SU-DHL-6 (cell line): ENCODE data around the gene CCDC136.

ENCODE experiments used
- H2AFZ ChIP-seq: fragments of 200-600 bp; sonication (generic); 2 replicates; pipeline ENCODE4 v1.6.1; 2014; ENCODE audit warnings: low read depth, mild to moderate bottlenecking, moderate library complexity, mixed read lengths, antibody characterized with exemption, low read length; ENCODE audit not compliant: severe bottlenecking
- H3F3A ChIP-seq: fragments of 200-600 bp; shearing (Covaris generic); 2 replicates; pipeline ENCODE4 v1.6.0; 2016; ENCODE audit warnings: antibody characterized with exemption, mild to moderate bottlenecking; ENCODE audit not compliant: insufficient read depth
- H3K27ac ChIP-seq: fragments of 200-600 bp; sonication (generic); 2 replicates; pipeline ENCODE4 v1.5.1; 2016; ENCODE audit warnings: low read depth, mild to moderate bottlenecking, low read length, moderate library complexity, mixed read lengths
- H3K27me3 ChIP-seq: fragments of 200-600 bp; sonication (generic), shearing (Covaris generic); 2 replicates; pipeline ENCODE4 v1.6.0; 2014; ENCODE audit warnings: mild to moderate bottlenecking, low read length
- H3K36me3 ChIP-seq: fragments of 200-600 bp; sonication (generic); 2 replicates; pipeline ENCODE4 v1.6.1; 2014; ENCODE audit warnings: mild to moderate bottlenecking, low read length, mixed read lengths
- H3K4me2 ChIP-seq: fragments of 300-600, 200-600 bp; shearing (Covaris generic), sonication (generic); 2 replicates; pipeline ENCODE4 v1.6.0; 2014; ENCODE audit warnings: low read length, low read depth, mild to moderate bottlenecking; ENCODE audit not compliant: poor library complexity, severe bottlenecking
- H3K4me3 ChIP-seq: fragments of 200-600 bp; sonication (generic); 2 replicates; pipeline ENCODE4 v1.5.1; 2014; ENCODE audit warnings: antibody characterized with exemption, low read length, mild to moderate bottlenecking, mixed read lengths; ENCODE audit not compliant: insufficient read depth, poor library complexity, severe bottlenecking
- H3K79me2 ChIP-seq: fragments of 200-600 bp; sonication (generic); 2 replicates; pipeline ENCODE4 v1.6.1; 2014; ENCODE audit warnings: mild to moderate bottlenecking, low read length, moderate library complexity; ENCODE audit not compliant: insufficient read depth
- H3K9ac ChIP-seq: fragments of 200-600 bp; sonication (generic); 2 replicates; pipeline ENCODE4 v1.7.0; 2014; ENCODE audit warnings: mild to moderate bottlenecking, low read length
- H3K9me2 ChIP-seq: fragments of 200-600 bp; sonication (generic); replicated peaks from 2 replicates; pipeline ENCODE4 v1.6.1; 2014; ENCODE audit warnings: low read length; ENCODE audit not compliant: insufficient read depth
- H3K9me3 ChIP-seq: fragments of 200-600 bp; sonication (generic); 2 replicates; pipeline ENCODE4 v1.6.1; 2014; ENCODE audit warnings: low read length, mixed read lengths; ENCODE audit not compliant: insufficient read depth
- H4K20me1 ChIP-seq: fragments of 200-600 bp; sonication (generic); 2 replicates; pipeline ENCODE4 v1.6.1; 2014; ENCODE audit warnings: low read depth, mild to moderate bottlenecking, antibody characterized with exemption, low read length, moderate library complexity, mixed read lengths
- EZH2phosphoT487 ChIP-seq: fragments of 200-600 bp; sonication (generic), shearing (Covaris generic); conservative IDR thresholded peaks from 2 replicates; pipeline ENCODE4 v1.6.1; 2018; ENCODE audit warnings: mild to moderate bottlenecking, antibody characterized with exemption, low read length, moderate library complexity, mixed read lengths
- TF ChIP-seq, protein P1 (sequence below): fragments of 200-600 bp; sonication (generic); IDR thresholded peaks from one replicate; pipeline ENCODE4 v1.5.1; 2017; ENCODE audit warnings: antibody characterized with exemption, mild to moderate bottlenecking, low read length, moderate library complexity; ENCODE audit not compliant: insufficient read depth, poor library complexity, severe bottlenecking

Gene CCDC136

GRCh38 chr7:128791121-128791971, at the start of gene CCDC136:
CCDC136 (plus strand) TSS chr7:128791968; CDS start chr7:128792412, 444 bp downstream.
- H3K79me2 ChIP-seq = no peaks in the 10 kb centered on the region
- no peaks in the 10 kb centered on the region for H3K36me3 ChIP-seq
- no peaks in the 10 kb centered on the region for H3K27me3 ChIP-seq
- peak within 1 kb of the TSS; percentile 90 for H2AFZ ChIP-seq
- H3K4me3 ChIP-seq = peak within 1 kb of the TSS; percentile 64
- H3F3A ChIP-seq = no peaks in the 10 kb centered on the region
- peak within 1 kb of the TSS; percentile 69 for H3K4me2 ChIP-seq
- peak within 1 kb of the TSS; percentile 60 for H3K9ac ChIP-seq
- no peak within 1 kb of the TSS for H3K27ac ChIP-seq
- H4K20me1 ChIP-seq = no peaks in the 10 kb centered on the region
- H3K9me2 ChIP-seq = no peaks in the 10 kb centered on the region
- no peaks in the 10 kb centered on the region for H3K9me3 ChIP-seq
- TF ChIP-seq, protein P1, sequence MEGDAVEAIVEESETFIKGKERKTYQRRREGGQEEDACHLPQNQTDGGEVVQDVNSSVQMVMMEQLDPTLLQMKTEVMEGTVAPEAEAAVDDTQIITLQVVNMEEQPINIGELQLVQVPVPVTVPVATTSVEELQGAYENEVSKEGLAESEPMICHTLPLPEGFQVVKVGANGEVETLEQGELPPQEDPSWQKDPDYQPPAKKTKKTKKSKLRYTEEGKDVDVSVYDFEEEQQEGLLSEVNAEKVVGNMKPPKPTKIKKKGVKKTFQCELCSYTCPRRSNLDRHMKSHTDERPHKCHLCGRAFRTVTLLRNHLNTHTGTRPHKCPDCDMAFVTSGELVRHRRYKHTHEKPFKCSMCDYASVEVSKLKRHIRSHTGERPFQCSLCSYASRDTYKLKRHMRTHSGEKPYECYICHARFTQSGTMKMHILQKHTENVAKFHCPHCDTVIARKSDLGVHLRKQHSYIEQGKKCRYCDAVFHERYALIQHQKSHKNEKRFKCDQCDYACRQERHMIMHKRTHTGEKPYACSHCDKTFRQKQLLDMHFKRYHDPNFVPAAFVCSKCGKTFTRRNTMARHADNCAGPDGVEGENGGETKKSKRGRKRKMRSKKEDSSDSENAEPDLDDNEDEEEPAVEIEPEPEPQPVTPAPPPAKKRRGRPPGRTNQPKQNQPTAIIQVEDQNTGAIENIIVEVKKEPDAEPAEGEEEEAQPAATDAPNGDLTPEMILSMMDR = no peak
- TF ChIP-seq EZH2phosphoT487 = no peak

DNA sequence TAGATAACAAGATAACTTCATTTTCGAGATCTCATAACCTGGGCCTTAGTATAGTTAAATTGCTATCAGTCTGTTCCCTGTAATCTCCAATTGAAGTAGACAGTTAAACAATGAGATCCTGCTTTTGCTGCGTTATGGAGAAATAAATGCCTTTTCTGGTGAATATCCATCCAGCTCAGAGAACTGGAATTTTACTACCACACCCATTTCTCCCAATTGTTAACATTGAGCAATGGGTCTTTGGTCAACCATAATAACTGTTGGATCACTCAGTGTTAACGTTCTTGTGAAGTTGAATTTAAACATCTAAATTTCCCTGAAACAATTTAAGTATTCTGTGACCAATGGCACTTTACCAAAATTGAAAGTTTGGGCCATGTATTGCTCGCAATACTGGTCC, 49.6 kb upstream of the CCDC136 start:
- no peak overlapping the region for H3K4me2 ChIP-seq

DNA sequence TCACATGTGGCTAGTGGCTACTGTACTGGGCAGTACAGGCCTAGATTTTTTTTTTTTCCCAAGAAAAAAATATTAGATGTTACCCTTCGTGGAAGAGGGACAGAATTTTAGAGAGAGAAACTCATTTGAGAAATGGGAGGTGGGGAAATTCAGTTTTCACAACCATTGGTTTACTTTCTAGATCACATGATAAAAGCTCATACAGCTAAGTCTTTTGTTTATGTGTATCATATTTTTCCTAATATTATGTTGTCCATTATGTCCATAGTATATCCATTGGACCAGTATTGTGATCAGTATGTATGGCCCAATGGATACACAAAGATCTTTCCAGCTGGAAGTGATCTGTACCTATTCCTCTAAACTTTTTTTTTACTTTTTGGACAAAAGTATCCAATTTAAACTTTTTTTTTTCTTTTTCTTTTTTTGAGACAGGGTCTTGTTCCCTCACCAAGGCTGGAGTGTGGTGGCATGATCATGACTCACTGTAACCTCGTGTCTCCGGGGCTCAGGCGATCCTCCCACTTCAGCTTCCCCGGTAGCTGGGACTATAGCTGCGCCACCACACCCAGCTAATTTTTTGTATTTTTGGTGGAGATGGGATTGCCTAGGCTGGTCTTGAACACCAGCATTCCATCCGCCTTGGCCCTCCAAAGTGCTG, 48.5 kb upstream of the CCDC136 start:
- no peak for TF ChIP-seq EZH2phosphoT487
- TF ChIP-seq, protein P1 = no peak
- Histone ChIP-seq H3F3A (0 out of 2 replicates have a peak, but pooled peaks cover 3% of the 10 kb centered on the region), H3K9ac (no peak overlapping the region)

More for the DNA sequence above, 49.6 kb upstream of the CCDC136 start:
- no peak overlapping the region for H2AFZ ChIP-seq
- no peak for TF ChIP-seq EZH2phosphoT487
- TF ChIP-seq, protein P1 = no peak
- H3K36me3 ChIP-seq = no peaks in the 10 kb centered on the region
- 0 out of 2 replicates have a peak, but pooled peaks cover 4% of the 10 kb centered on the region for H3F3A ChIP-seq
- H3K27ac ChIP-seq = no peak overlapping the region
- H3K4me3 ChIP-seq = no peak overlapping the region
- H3K9ac ChIP-seq = no peak overlapping the region
- H4K20me1 ChIP-seq = peaks cover 10% of the 10 kb centered on the region; the same call in 1 of the 2 replicates
- H3K27me3 ChIP-seq = no peaks in the 10 kb centered on the region
- H3K9me2 ChIP-seq = no peaks in the 10 kb centered on the region
- H3K9me3 ChIP-seq = no peaks in the 10 kb centered on the region
- H3K79me2 ChIP-seq = peaks cover 80% of the 10 kb centered on the region

More for the DNA sequence above, 48.5 kb upstream of the CCDC136 start:
- no peaks in the 10 kb centered on the region for H3K36me3 ChIP-seq
- no peaks in the 10 kb centered on the region for H3K9me3 ChIP-seq
- peaks cover 90% of the 10 kb centered on the region for H3K79me2 ChIP-seq
- H4K20me1 ChIP-seq = peaks cover 15% of the 10 kb centered on the region; the same call in 1 of the 2 replicates
- H2AFZ ChIP-seq = no peak overlapping the region
- no peak overlapping the region for H3K4me3 ChIP-seq
- H3K27ac ChIP-seq = no peak overlapping the region
- no peak overlapping the region for H3K4me2 ChIP-seq
- no peaks in the 10 kb centered on the region for H3K27me3 ChIP-seq
- H3K9me2 ChIP-seq = no peaks in the 10 kb centered on the region
